IMR-90 (cell line): ENCODE data around the gene NPIPB2. TPM values are rescaled to one million over a fixed set of nuclear protein-coding genes. Genes with fewer than 3 reads are reported as not detected.

Source experiments
- ATAC-seq: fragments of 200-7000 bp; cut with Tn5 transposase; 2 replicates; pipeline ENCODE4 v1.9.1; 2020; ENCODE audit warnings: low read depth, mild to moderate bottlenecking, moderate library complexity
- BruUV-seq: library from RNA; stranded (reverse); fragments of 400-500 nt; replicated peaks from 2 replicates; lab custom pipeline; 2021; lab: Mats Ljungman, UMichigan
- CTCF ChIA-PET: fragments of 300-600 bp; formaldehyde crosslinking; extraction: SDS; loops from one replicate; lab custom pipeline; 2021; ENCODE audit warnings: antibody characterized with exemption; lab: Yijun Ruan, JAX
- POLR2A ChIA-PET: fragments of 300-600 bp; sonication (Branson Sonifier 250); formaldehyde crosslinking; loops from one replicate; lab custom pipeline; 2022; ENCODE audit warnings: antibody characterized with exemption; ENCODE audit not compliant: unreplicated experiment; lab: Charles Lee
- DNase-seq: peaks from one replicate; pipeline ENCODE4 v3.0.0; 2013
- H2AFZ ChIP-seq: replicated peaks from 2 replicates; pipeline ENCODE3; 2013; ENCODE audit warnings: low read length, mild to moderate bottlenecking; ENCODE audit not compliant: poor library complexity
- H2AK5ac ChIP-seq: 2 replicates; pipeline ENCODE4 v1.6.1; 2013; ENCODE audit warnings: low read depth, low read length, inconsistent platforms
- H2AK9ac ChIP-seq: replicated peaks from 2 replicates; pipeline ENCODE3; 2013; ENCODE audit warnings: mild to moderate bottlenecking, low read depth, low read length, moderate library complexity; ENCODE audit not compliant: poor library complexity
- H2BK120ac ChIP-seq: 2 replicates; pipeline ENCODE4 v1.6.1; 2013; ENCODE audit warnings: low read depth, low read length, inconsistent platforms
- H2BK15ac ChIP-seq: 3 replicates; pipeline ENCODE4 v1.6.1; 2013; ENCODE audit warnings: low read depth, low read length, inconsistent platforms
- H2BK20ac ChIP-seq: 2 replicates; pipeline ENCODE4 v1.6.1; 2013; ENCODE audit warnings: low read depth, mild to moderate bottlenecking, inconsistent platforms, low read length, moderate library complexity
- H2BK5ac ChIP-seq: 2 replicates; pipeline ENCODE4 v1.6.1; 2013; ENCODE audit warnings: mild to moderate bottlenecking, low read depth, low read length, inconsistent platforms; ENCODE audit not compliant: poor library complexity, severe bottlenecking
- H3K14ac ChIP-seq: replicated peaks from 2 replicates; pipeline ENCODE4 v1.6.1; 2013; ENCODE audit warnings: low read depth, low read length, inconsistent platforms
- H3K18ac ChIP-seq: 2 replicates; pipeline ENCODE4 v1.6.1; 2013; ENCODE audit warnings: low read depth, low read length, control low read depth
- H3K23ac ChIP-seq: 2 replicates; pipeline ENCODE4 v1.6.1; 2013; ENCODE audit warnings: low read depth, low read length, inconsistent platforms
- H3K27ac ChIP-seq: 2 replicates; pipeline ENCODE4 v1.5.1; 2013; ENCODE audit warnings: mild to moderate bottlenecking, control low read depth, low read length; ENCODE audit not compliant: insufficient read depth
- H3K27me3 ChIP-seq: 2 replicates; pipeline ENCODE4 v1.6.1; 2013; ENCODE audit warnings: low read length; ENCODE audit not compliant: control insufficient read depth, insufficient read depth
- H3K36me3 ChIP-seq: 2 replicates; pipeline ENCODE4 v1.6.1; 2013; ENCODE audit warnings: low read length, mixed read lengths; ENCODE audit not compliant: control insufficient read depth, insufficient read depth
- H3K4ac ChIP-seq: 2 replicates; pipeline ENCODE4 v1.6.1; 2013; ENCODE audit warnings: low read depth, low read length, inconsistent platforms
- H3K4me1 ChIP-seq: 2 replicates; pipeline ENCODE4 v1.6.1; 2013; ENCODE audit warnings: low read length, mixed read lengths; ENCODE audit not compliant: control insufficient read depth, insufficient read depth
- H3K4me2 ChIP-seq: 2 replicates; pipeline ENCODE4 v1.6.1; 2013; ENCODE audit warnings: low read depth, mild to moderate bottlenecking, control low read depth, low read length, moderate library complexity
- H3K4me3 ChIP-seq: 2 replicates; pipeline ENCODE4 v1.5.1; 2013; ENCODE audit warnings: low read depth, mild to moderate bottlenecking, control low read depth, low read length, moderate library complexity; ENCODE audit not compliant: insufficient read depth
- H3K56ac ChIP-seq: 2 replicates; pipeline ENCODE4 v1.6.1; 2013; ENCODE audit warnings: low read length, inconsistent platforms; ENCODE audit not compliant: insufficient read depth; ENCODE audit errors: extremely low read depth
- H3K79me1 ChIP-seq, 2 experiments: 2 replicates each; pipeline ENCODE4 v1.6.1; 2013; ENCODE audit warnings: low read length in 2 of 2, inconsistent platforms in 1 of 2, low read depth in 1 of 2
- H3K9ac ChIP-seq: 2 replicates; pipeline ENCODE4 v1.6.1; 2013; ENCODE audit warnings: low read depth, low read length, control low read depth
- H3K9me1 ChIP-seq: 2 replicates; pipeline ENCODE4 v1.6.1; 2013; ENCODE audit warnings: low read length, inconsistent platforms; ENCODE audit not compliant: insufficient read depth
- H3K9me3 ChIP-seq: 2 replicates; pipeline ENCODE4 v1.6.1; 2013; ENCODE audit warnings: low read length; ENCODE audit not compliant: control insufficient read depth, insufficient read depth
- H4K20me1 ChIP-seq: 2 replicates; pipeline ENCODE4 v1.6.1; 2013; ENCODE audit warnings: low read length, inconsistent platforms; ENCODE audit not compliant: insufficient read depth
- H4K5ac ChIP-seq: 2 replicates; pipeline ENCODE4 v1.6.1; 2013; ENCODE audit warnings: mild to moderate bottlenecking, low read depth, low read length, control low read depth
- H4K8ac ChIP-seq, 2 experiments: 2 replicates each; pipeline ENCODE4 v1.6.1; 2013; ENCODE audit warnings: low read depth in 2 of 2, low read length in 2 of 2, control low read depth in 1 of 2, inconsistent platforms in 1 of 2
- H4K91ac ChIP-seq: 2 replicates; pipeline ENCODE4 v1.6.1; 2013; ENCODE audit warnings: low read depth, low read length, inconsistent platforms; ENCODE audit not compliant: insufficient read depth
- CEBPB ChIP-seq: IDR thresholded peaks from 2 replicates; pipeline ENCODE4 v1.6.1; 2012; ENCODE audit warnings: low read depth, low read length, improper control_type of control experiment
- CHD1 ChIP-seq: IDR thresholded peaks from 2 replicates; pipeline ENCODE4 v1.6.1; 2012; ENCODE audit warnings: low read depth, low read length, improper control_type of control experiment
- FOS ChIP-seq: fragments of 150-350 bp; IDR thresholded peaks from 2 replicates; pipeline ENCODE4 v1.6.1; 2016; ENCODE audit warnings: low read depth, low read length
- MAFK ChIP-seq: IDR thresholded peaks from 2 replicates; pipeline ENCODE4 v1.6.1; 2012; ENCODE audit warnings: low read depth, low read length, improper control_type of control experiment
- RCOR1 ChIP-seq: IDR thresholded peaks from 2 replicates; pipeline ENCODE4 v1.6.1; 2012; ENCODE audit warnings: mild to moderate bottlenecking, low read length, improper control_type of control experiment; ENCODE audit not compliant: insufficient replicate concordance
- RFX5 ChIP-seq: IDR thresholded peaks from 2 replicates; pipeline ENCODE4 v1.8.0; 2012; ENCODE audit warnings: low read depth, mild to moderate bottlenecking, low read length, moderate library complexity
- WGBS, 2 experiments: methylation state at CpG; one replicate each; pipeline versions ENCODE4 v1.1.5 to v1.1.7; 2013; ENCODE audit warnings: missing lambda C conversion rate in 2 of 2; ENCODE audit not compliant: insufficient read length in 1 of 2; ENCODE audit errors: extremely low coverage in 2 of 2; 5-methylcytosine and 5-hydroxymethylcytosine counted together
- dilution Hi-C: fragments of 300-500 bp; cut with HindIII; formaldehyde crosslinking; loops from one replicate; pipeline ENCODE4 v1.14.3; 2018; ENCODE audit warnings: low sequenced_read_pairs; ENCODE audit not compliant: unreplicated experiment
- in situ Hi-C: fragments of 300-500 bp; cut with MboI; formaldehyde crosslinking; loops from 3 replicates; pipeline ENCODE4 v1.14.3; 2019; ENCODE audit warnings: low sequenced_read_pairs, inconsistent platforms, mixed read lengths
- intact Hi-C: fragments of 100-400 bp; cut with micrococcal nuclease; formaldehyde crosslinking; loops from 2 replicates; pipeline ENCODE4 v1.10.0; 2022
- polyA plus RNA-seq, 3 experiments: library from polyadenylated mRNA; depleted of rRNA; stranded (reverse); fragments of >200 nt; gene quantifications; 2 replicates each; pipeline ENCODE4 v1.2.3, GENCODE V29; 2012; ENCODE audit warnings: low replicate concordance in 1 of 3
- total RNA-seq: library from RNA; depleted of rRNA; stranded (reverse); fragments of >200 nt; gene quantifications from 2 replicates; pipeline ENCODE4 v1.2.3, GENCODE V29; 2012

NPIPB2 gene
- total and polyA plus RNA-seq, 2 of the 4 experiments (the other 2 are of a cell fraction): 2.2 to 7.7 TPM

GRCh38 chr16:11896486-11897176, 45.2 kb downstream of the NPIPB2 start:
- BruUV-seq: no TSS peak
- DNase-seq (peak; percentile 92), ATAC-seq (peak; percentile 94)
- intact Hi-C loops: loop anchor here (5.0 to 10.0 kb wide), 2 partner anchors 78 to 171 kb away; partner anchors contain the start of gene SNX29
- Histone ChIP-seq H2AK5ac (no peak overlapping the region), H4K20me1 (peaks cover 58% of the 10 kb centered on the region), H3K9me3 (no peaks in the 10 kb centered on the region), H3K27ac (peak overlapping the region; percentile 28; the same call in 1 of the 2 replicates), H4K8ac (no peak overlapping the region), H2BK15ac (no peak overlapping the region), H3K23ac (no peak overlapping the region), H2AK9ac (no peak overlapping the region), H4K91ac (no peak overlapping the region), H3K9ac (no peak overlapping the region), H3K4me1 (peaks cover 4% of the 10 kb centered on the region), H2BK5ac (no peak overlapping the region), H3K18ac (no peak overlapping the region), H3K27me3 (no peaks in the 10 kb centered on the region), H3K56ac (no peak overlapping the region), H3K9me1 (peaks cover 19% of the 10 kb centered on the region), H3K14ac (no peak overlapping the region), H2BK20ac (no peak overlapping the region), H3K4me2 (peak overlapping the region; percentile 17), H2BK120ac (no peak overlapping the region), H2AFZ (no peak overlapping the region), H3K4me3 (no peak overlapping the region), H3K4ac (no peak overlapping the region), H3K36me3 (peaks cover 15% of the 10 kb centered on the region), H3K79me1 (peaks cover 20 to 72% of the 10 kb centered on the region in 2 experiments), H4K5ac (no peak overlapping the region)
- in situ Hi-C loops: no loop called here
- ChIA-PET CTCF (interaction anchor here (2.1 kb wide), 1 partner anchor 171 kb away, joined by 6 read pairs; no protein-coding TSS in a partner anchor), POLR2A (no interaction called here)
- dilution Hi-C loops: no loop called here
- TF ChIP-seq CEBPB: peak; percentile 75
- TF ChIP-seq CHD1: no peak
- TF ChIP-seq MAFK: peak; percentile 67
- TF ChIP-seq RCOR1: peak; percentile 23
- no peak for TF ChIP-seq RFX5
- TF ChIP-seq FOS: peak; percentile 83
- 92% methylated on average over 2 of the region's 5 CpGs; no CpG with 5 or more reads in 1 of the 2 experiments for WGBS, 2 experiments
